H9 (cell line): Measurements from ENCODE around the gene FSD1. TPM values are rescaled to one million over a fixed set of nuclear protein-coding genes. Genes with fewer than 3 reads are reported as not detected.

ENCODE experiments used
- DNase-seq: peaks from one replicate; pipeline ENCODE4 v3.0.0-alpha.2; 2017
- H2AFZ ChIP-seq: one replicate; pipeline ENCODE4 v1.6.1; 2013; ENCODE audit warnings: mild to moderate bottlenecking, low read length, control low read depth, moderate library complexity
- H2AK5ac ChIP-seq: 2 replicates; pipeline ENCODE4 v1.6.1; 2013; ENCODE audit warnings: low read length, control low read depth, mixed read lengths; ENCODE audit not compliant: insufficient read length
- H2BK120ac ChIP-seq: one replicate; pipeline ENCODE4 v1.6.1; 2013; ENCODE audit warnings: low read depth, mild to moderate bottlenecking, low read length, control low read depth, inconsistent platforms; ENCODE audit not compliant: poor library complexity, severe bottlenecking
- H2BK12ac ChIP-seq: 2 replicates; pipeline ENCODE4 v1.6.1; 2013; ENCODE audit warnings: low read length, control low read depth, mixed read lengths, low read depth; ENCODE audit not compliant: insufficient read length
- H2BK15ac ChIP-seq: 2 replicates; pipeline ENCODE4 v1.6.1; 2013; ENCODE audit warnings: low read depth, low read length, control low read depth
- H2BK20ac ChIP-seq: one replicate; pipeline ENCODE4 v1.6.1; 2013; ENCODE audit warnings: low read depth, mild to moderate bottlenecking, low read length, control low read depth, inconsistent platforms; ENCODE audit not compliant: poor library complexity, severe bottlenecking
- H2BK5ac ChIP-seq: 2 replicates; pipeline ENCODE4 v1.6.1; 2013; ENCODE audit warnings: low read length, control low read depth, mixed read lengths; ENCODE audit not compliant: insufficient read length
- H3K14ac ChIP-seq: 2 replicates; pipeline ENCODE4 v1.6.1; 2013; ENCODE audit warnings: low read length, control low read depth; ENCODE audit not compliant: insufficient read depth
- H3K18ac ChIP-seq: 2 replicates; pipeline ENCODE4 v1.6.1; 2013; ENCODE audit warnings: low read depth, mild to moderate bottlenecking, mixed read lengths, low read length, control low read depth; ENCODE audit not compliant: insufficient read length
- H3K23ac ChIP-seq: 2 replicates; pipeline ENCODE4 v1.6.1; 2013; ENCODE audit warnings: low read length, control low read depth, mixed read lengths, low read depth; ENCODE audit not compliant: insufficient read length
- H3K23me2 ChIP-seq: 2 replicates; pipeline ENCODE4 v1.6.1; 2013; ENCODE audit warnings: low read depth, mild to moderate bottlenecking, mixed read lengths, low read length, control low read depth; ENCODE audit not compliant: insufficient read length, poor library complexity, severe bottlenecking
- H3K27ac ChIP-seq: 2 replicates; pipeline ENCODE4 v1.5.1; 2013; ENCODE audit warnings: low read length, control low read depth, mixed read lengths, low read depth; ENCODE audit not compliant: insufficient read length
- H3K27me3 ChIP-seq: 2 replicates; pipeline ENCODE4 v1.6.1; 2013; ENCODE audit warnings: low read length, control low read depth, inconsistent platforms; ENCODE audit not compliant: insufficient read depth
- H3K4ac ChIP-seq: 2 replicates; pipeline ENCODE4 v1.6.1; 2013; ENCODE audit warnings: low read depth, mild to moderate bottlenecking, control low read depth, inconsistent platforms, low read length, moderate library complexity
- H3K4me1 ChIP-seq: 2 replicates; pipeline ENCODE4 v1.6.1; 2013; ENCODE audit warnings: low read length, control low read depth, inconsistent platforms; ENCODE audit not compliant: insufficient read depth
- H3K4me2 ChIP-seq: 2 replicates; pipeline ENCODE4 v1.6.1; 2013; ENCODE audit warnings: low read length, control low read depth, mixed read lengths; ENCODE audit not compliant: insufficient read length, insufficient read depth
- H3K56ac ChIP-seq: 2 replicates; pipeline ENCODE4 v1.6.1; 2013; ENCODE audit warnings: low read depth, mild to moderate bottlenecking, mixed read lengths, low read length, control low read depth; ENCODE audit not compliant: insufficient read length
- H3K79me1 ChIP-seq: 2 replicates; pipeline ENCODE4 v1.6.1; 2013; ENCODE audit warnings: low read depth, mild to moderate bottlenecking, moderate library complexity, low read length, control low read depth, inconsistent platforms; ENCODE audit not compliant: insufficient read depth, poor library complexity, severe bottlenecking
- H3K79me2 ChIP-seq: 2 replicates; pipeline ENCODE4 v1.6.1; 2013; ENCODE audit warnings: low read length, control low read depth, inconsistent platforms; ENCODE audit not compliant: insufficient read depth
- H3K9ac ChIP-seq: 2 replicates; pipeline ENCODE4 v1.6.1; 2013; ENCODE audit warnings: low read length, control low read depth, mixed read lengths; ENCODE audit not compliant: insufficient read length; ENCODE audit errors: extremely low read depth
- H3K9me3 ChIP-seq: one replicate; pipeline ENCODE4 v1.6.1; 2013; ENCODE audit warnings: low read depth, low read length, inconsistent platforms; ENCODE audit not compliant: control insufficient read depth
- H3T11ph ChIP-seq: one replicate; pipeline ENCODE4 v1.6.1; 2013; ENCODE audit warnings: mild to moderate bottlenecking, low read length, control low read depth, inconsistent platforms
- H4K20me1 ChIP-seq: one replicate; pipeline ENCODE4 v1.6.1; 2013; ENCODE audit not compliant: control insufficient read depth, insufficient read length, insufficient read depth
- H4K5ac ChIP-seq: 2 replicates; pipeline ENCODE4 v1.6.1; 2013; ENCODE audit warnings: low read depth, mild to moderate bottlenecking, mixed read lengths, low read length, control low read depth; ENCODE audit not compliant: insufficient read length
- H4K8ac ChIP-seq: replicated peaks from 2 replicates; pipeline ENCODE4 v1.6.1; 2013; ENCODE audit warnings: low read length, control low read depth, mixed read lengths, low read depth; ENCODE audit not compliant: insufficient read length
- H4K91ac ChIP-seq: 2 replicates; pipeline ENCODE4 v1.6.1; 2013; ENCODE audit warnings: low read depth, mild to moderate bottlenecking, moderate library complexity, mixed read lengths, low read length, control low read depth; ENCODE audit not compliant: insufficient read length
- H3K27ac Mint-ChIP-seq, 3 experiments: 2 replicates in 2 of 3; 3 replicates in 1 of 3; pipeline ENCODE4 v1.8.0; 2020 to 2021; ENCODE audit warnings: mixed read lengths in 3 of 3, mild to moderate bottlenecking in 1 of 3, moderate library complexity in 1 of 3
- H3K27me3 Mint-ChIP-seq: 2 replicates; pipeline ENCODE4 v1.8.0; 2021; ENCODE audit warnings: low read depth, mild to moderate bottlenecking, moderate library complexity, mixed read lengths
- H3K36me3 Mint-ChIP-seq, 3 experiments: 2 replicates in 2 of 3; 3 replicates in 1 of 3; pipeline ENCODE4 v1.8.0; 2020 to 2021; ENCODE audit warnings: low read depth in 3 of 3, mixed read lengths in 3 of 3; ENCODE audit not compliant: insufficient read depth in 1 of 3
- H3K4me1 Mint-ChIP-seq, 2 experiments: 2 replicates each; pipeline ENCODE4 v1.8.0; 2020; ENCODE audit warnings: mixed read lengths in 2 of 2
- H3K4me3 Mint-ChIP-seq, 2 experiments: 2 replicates in 1 of 2; 3 replicates in 1 of 2; pipeline ENCODE4 v1.8.0; 2020 to 2021; ENCODE audit warnings: mild to moderate bottlenecking in 2 of 2, mixed read lengths in 2 of 2, moderate library complexity in 1 of 2
- H3K9me3 Mint-ChIP-seq, 2 experiments: 2 replicates in 1 of 2; 3 replicates in 1 of 2; pipeline ENCODE4 v1.8.0; 2020; ENCODE audit warnings: mild to moderate bottlenecking in 2 of 2, mixed read lengths in 2 of 2, moderate library complexity in 1 of 2
- CTCF ChIP-seq: fragments of 200-600 bp; sonication (generic); conservative IDR thresholded peaks from 3 replicates; pipeline ENCODE4 v1.8.0; 2021; ENCODE audit warnings: antibody characterized with exemption, mild to moderate bottlenecking
- WGBS: extraction: QIAGEN DNeasy Blood & Tissue Kit; methylation state at CpG from one replicate; pipeline ENCODE4 v1.1.7; 2013; ENCODE audit warnings: missing lambda C conversion rate, low lambda C conversion rate, mixed read lengths; ENCODE audit not compliant: insufficient read length; ENCODE audit errors: extremely low coverage; 5-methylcytosine and 5-hydroxymethylcytosine counted together
- total RNA-seq: library from RNA; stranded (reverse); gene quantifications from 2 replicates; pipeline ENCODE4 v1.2.1, GENCODE V29; 2021

FSD1 gene
- total RNA-seq, 1 experiment from 2014 or later = 53.6 TPM

DNA sequence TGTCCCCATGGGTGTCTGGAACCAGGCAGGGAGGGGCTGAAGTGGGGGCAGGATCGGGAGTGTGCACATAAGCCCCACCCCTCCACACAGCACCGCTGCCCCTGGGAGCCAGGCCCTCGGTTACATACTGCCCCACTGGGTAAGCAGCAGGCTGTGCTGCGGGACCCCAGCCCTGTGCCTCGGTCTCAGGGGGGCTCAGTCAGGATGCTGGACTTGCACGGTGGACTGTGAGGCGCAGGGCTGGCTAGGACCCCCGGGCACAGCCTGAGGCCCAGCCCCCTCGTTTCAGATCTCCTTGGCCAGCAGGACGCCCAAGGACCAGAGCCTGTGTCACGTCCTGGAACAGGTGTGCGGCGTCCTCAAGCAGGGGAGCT is 55.2 kb downstream of the FSD1 start:
- Histone ChIP-seq H3K79me1 (no peaks in the 10 kb centered on the region), H2AFZ (no peak overlapping the region), H4K8ac (no peak overlapping the region), H3K9me3 (no peaks in the 10 kb centered on the region), H4K5ac (no peak overlapping the region), H3K23ac (no peak overlapping the region), H3K9ac (no peak overlapping the region), H3K14ac (no peak overlapping the region), H3K56ac (no peak overlapping the region), H2AK5ac (no peak overlapping the region), H3K23me2 (no peaks in the 10 kb centered on the region), H3K79me2 (no peaks in the 10 kb centered on the region), H3K27ac (no peak overlapping the region), H3K27me3 (no peaks in the 10 kb centered on the region), H2BK5ac (no peak overlapping the region), H3K4me1 (no peaks in the 10 kb centered on the region; the same call in 1 of the 2 replicates), H2BK12ac (no peak overlapping the region), H4K91ac (no peak overlapping the region), H3T11ph (no peak overlapping the region), H3K4me2 (no peak overlapping the region), H2BK120ac (no peak overlapping the region), H3K18ac (no peak overlapping the region), H2BK15ac (no peak overlapping the region), H3K4ac (no peak overlapping the region), H2BK20ac (no peak overlapping the region), H4K20me1 (no peaks in the 10 kb centered on the region)
- no peak for TF ChIP-seq CTCF
- Mint-ChIP-seq H3K4me1 (peaks cover 7 to 9% of the 10 kb centered on the region in 2 experiments; a peak in 3 of 4 replicates), H3K4me3 (no peak overlapping the region), H3K27ac (no peak overlapping the region), H3K27me3 (peaks cover 4% of the 10 kb centered on the region), H3K36me3 (peaks cover 1 to 33% (median 14%) of the 10 kb centered on the region in 3 experiments; a peak in 6 of 7 replicates), H3K9me3 (no peaks in the 10 kb centered on the region; a peak in 1 of 5 replicates)
- no CpG with 5 or more reads among the region's 13 CpGs for WGBS
- no peak for DNase-seq
